Stimulated activated naive CD4-positive, alpha-beta T cell (primary cell): ENCODE results near the gene WDCP.
"Not testable (repeated sequence)": the region's sequence is repeated elsewhere in the genome, so short reads cannot be mapped to it uniquely, and the experiment has no call there.

Experiments
- DNase-seq, 6 experiments: peaks; one replicate each; lab custom pipeline; 2025; lab: John Stamatoyannopoulos, UW

Gene WDCP, protein sequence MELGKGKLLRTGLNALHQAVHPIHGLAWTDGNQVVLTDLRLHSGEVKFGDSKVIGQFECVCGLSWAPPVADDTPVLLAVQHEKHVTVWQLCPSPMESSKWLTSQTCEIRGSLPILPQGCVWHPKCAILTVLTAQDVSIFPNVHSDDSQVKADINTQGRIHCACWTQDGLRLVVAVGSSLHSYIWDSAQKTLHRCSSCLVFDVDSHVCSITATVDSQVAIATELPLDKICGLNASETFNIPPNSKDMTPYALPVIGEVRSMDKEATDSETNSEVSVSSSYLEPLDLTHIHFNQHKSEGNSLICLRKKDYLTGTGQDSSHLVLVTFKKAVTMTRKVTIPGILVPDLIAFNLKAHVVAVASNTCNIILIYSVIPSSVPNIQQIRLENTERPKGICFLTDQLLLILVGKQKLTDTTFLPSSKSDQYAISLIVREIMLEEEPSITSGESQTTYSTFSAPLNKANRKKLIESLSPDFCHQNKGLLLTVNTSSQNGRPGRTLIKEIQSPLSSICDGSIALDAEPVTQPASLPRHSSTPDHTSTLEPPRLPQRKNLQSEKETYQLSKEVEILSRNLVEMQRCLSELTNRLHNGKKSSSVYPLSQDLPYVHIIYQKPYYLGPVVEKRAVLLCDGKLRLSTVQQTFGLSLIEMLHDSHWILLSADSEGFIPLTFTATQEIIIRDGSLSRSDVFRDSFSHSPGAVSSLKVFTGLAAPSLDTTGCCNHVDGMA

DNA sequence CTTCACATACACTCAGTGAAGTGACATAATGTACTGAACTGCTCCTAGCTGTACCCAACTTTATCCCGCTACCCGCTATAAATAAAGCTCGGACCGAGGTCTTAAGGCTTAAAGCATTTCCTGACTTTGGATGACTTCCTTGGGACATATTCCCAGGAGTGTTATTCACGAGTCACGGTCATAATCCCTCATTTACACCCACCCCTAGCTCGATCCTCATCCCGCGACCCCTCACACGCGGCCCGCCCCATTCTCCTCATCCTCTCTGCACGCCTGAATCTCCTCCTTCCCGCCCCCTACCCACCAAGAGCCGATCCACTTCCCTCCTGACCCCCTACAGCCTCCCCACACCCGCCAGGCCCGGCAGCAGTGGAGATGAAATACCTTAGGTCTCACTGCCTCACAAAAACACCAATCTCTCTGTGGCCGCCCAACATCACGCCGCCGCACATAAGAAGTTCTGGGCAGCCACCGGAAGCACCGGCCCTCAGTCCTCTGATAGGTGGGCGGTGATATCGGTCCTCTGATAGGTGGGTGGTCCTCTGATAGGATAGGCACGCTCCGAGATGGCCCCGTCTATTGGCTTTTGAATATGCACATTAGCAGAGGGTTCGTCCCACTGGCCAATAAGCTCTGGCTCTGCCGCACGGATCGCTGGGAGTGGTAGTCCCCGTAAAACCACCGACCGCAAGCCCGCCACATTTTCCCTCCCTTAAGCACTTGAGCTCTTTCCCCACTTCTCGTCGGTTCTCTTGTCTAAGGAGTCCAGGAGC is at the start of gene WDCP:
Gene WDCP (minus strand): TSS at position 462 of the 773 bp plus-strand sequence. CDS start 7,897 bp downstream, outside the sequence.
- peak; percentile 79 to 92 (median 90) for DNase-seq

DNA sequence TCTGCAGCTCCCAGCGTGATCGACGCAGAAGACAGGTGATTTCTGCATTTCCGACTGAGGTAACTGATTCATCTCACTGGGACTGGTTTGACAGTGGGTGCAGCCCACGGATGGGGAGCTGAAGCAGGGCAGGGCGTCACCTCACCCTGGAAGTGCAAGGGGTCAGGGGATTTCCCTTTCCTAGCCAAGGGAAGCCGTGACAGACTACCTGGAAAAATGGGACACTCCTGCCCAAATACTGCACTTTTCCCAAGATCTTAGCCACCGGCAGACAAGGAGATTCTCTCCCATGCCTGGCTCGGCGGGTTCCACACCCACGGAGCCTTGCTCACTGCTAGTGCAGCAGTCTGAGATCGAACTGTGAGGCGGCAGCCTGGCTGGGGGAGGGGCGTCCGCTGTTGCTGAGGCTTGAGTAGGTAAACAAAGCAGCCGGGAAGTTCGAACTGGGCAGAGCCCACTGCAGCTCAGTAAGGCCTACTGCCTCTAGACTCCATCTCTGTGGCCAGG is 48.0 kb upstream of the WDCP start:
- DNase-seq = not testable (repeated sequence)

DNA sequence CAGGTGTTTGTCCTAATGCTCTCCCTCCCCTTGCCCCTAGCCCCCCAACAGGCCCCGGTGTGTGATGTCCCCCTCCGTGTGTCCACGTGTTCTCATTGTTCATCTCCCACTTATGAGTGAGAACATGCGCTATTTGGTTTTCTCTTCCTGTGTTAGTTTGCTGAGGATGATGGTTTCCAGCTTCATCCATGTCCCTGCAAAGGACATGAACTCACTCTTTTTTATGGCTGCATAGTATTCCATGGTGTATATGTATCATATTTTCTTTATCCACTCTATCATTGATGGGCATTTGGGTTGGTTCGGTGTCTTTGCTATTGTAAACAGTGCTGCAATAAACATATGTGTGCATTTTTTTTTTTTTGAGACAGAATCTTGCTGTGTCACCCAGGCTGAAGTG is 46.1 kb upstream of the WDCP start:
- DNase-seq = not testable (repeated sequence)

DNA sequence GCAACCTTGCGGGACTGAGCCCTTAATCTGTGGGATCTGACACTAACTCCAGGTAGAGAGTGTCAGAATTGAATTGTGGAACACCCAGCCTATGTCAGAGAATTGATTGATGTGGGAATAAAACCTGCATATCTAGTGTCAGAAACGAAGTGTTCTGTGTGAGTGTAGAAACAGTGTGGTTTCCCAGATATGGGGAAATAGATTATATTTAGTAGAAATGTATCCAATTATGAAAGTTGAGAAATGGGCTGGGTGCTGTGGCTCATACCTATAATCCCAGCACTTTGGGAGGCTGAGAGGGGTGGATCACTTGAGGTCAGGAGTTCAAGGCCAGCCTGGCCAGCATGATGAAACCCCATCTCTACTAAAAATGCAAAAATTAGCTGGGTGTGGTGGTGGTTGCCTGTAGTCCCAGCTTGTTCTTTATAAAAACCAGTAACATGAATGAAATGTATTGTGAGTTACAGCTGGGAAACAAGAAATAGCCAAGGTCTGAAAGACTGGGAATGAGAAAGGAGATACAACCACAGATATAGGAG is 41.7 kb upstream of the WDCP start:
- DNase-seq = no peak

DNA sequence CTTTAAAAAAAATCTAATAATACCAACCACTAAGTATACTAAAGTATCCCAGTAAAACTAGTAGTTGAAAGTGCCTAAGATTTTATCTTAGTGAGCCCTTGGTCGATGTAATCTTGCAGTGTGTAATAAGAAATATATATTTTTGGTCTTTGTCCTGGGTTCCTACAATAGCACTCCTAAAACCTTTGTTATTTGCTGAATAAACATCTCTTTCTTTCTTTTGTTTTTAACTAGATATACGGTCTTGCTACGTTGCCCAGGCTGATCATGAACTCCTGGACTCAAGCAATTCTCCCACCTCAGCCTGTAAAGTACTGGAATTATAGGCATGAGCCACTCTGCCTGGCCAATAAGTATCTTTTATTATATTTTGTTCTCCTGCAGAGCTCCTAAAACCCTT is 39.8 kb upstream of the WDCP start:
- DNase-seq = no peak

DNA sequence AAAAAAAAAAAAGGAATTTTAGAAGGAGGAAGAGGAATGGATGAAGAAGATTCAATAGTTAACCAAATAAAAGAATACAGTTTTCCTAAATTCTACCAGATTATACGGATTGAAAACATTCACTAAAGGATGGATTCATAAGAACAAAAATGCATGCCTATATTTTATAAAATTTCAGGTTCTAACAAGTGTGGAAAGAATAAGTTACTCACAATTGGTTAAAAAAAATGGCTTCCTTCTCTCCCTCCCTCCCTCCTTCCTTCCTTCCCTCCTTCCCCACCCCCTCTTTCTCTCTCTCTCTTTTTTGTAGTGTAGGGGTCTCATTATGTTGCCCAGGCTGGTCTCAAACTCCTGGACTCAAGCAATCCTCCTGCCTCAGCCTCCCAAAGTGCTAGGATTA is 39.0 kb upstream of the WDCP start:
- no peak for DNase-seq

DNA sequence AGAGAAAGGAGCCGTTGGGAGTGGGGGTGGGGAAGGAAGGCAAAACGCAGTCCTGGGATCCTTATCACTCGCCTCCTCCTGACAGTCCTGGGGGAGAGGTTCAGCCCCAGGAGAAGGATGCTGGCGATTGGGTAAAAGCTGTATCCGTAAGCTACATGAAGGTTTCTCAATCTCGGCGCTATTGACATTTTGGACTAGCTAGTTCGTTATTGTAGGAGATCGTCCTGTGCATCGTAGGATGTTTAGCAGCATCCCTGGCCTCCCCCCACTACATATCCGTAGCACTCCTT is 38.0 kb upstream of the WDCP start:
- DNase-seq = no peak

DNA sequence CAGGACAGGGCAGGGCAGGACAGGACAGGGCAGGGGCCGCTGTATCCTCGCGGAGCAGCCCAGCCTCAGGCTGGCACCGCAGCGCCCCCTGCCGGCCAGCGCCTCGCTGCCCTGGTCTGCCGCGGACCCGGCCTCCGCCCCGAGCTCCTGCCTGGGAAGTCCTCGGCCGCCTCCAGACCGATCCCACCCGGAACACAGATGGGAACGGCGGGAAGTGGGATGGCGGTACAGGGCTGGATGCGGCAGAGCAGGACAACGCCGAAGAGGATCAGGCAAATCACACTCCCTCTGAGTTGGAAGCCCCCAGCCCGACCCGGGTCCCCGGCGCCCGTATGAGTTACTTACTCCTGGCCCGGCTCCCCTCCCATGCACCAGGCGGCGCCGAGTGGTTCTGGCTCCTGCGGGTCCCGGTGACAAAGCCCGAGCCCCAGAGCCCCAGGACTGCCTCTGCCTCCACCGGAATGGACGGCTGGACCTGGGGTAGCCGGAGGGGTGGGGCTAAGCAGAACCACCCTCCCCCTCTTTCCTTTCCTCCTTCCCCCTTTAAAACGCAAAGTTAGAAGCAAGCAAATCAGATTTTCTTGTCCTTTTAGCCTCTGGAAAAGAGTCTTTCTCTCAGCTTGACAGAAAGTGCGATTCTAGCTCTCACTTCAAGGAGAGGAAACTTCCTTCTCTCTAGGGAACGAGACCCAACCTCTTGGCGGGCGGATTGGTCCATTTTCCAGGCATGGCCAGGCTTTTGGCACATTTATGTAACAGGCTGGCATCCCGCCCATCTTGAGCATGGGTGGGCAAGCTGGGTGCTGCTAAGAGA is 37.4 kb upstream of the WDCP start, which contains the start of gene TP53I3:
Gene TP53I3 (minus strand): TSS at position 449 of the 814 bp plus-strand sequence. CDS start 508 bp downstream, outside the sequence.
- peak; percentile 52 to 87 (median 72) for DNase-seq

DNA sequence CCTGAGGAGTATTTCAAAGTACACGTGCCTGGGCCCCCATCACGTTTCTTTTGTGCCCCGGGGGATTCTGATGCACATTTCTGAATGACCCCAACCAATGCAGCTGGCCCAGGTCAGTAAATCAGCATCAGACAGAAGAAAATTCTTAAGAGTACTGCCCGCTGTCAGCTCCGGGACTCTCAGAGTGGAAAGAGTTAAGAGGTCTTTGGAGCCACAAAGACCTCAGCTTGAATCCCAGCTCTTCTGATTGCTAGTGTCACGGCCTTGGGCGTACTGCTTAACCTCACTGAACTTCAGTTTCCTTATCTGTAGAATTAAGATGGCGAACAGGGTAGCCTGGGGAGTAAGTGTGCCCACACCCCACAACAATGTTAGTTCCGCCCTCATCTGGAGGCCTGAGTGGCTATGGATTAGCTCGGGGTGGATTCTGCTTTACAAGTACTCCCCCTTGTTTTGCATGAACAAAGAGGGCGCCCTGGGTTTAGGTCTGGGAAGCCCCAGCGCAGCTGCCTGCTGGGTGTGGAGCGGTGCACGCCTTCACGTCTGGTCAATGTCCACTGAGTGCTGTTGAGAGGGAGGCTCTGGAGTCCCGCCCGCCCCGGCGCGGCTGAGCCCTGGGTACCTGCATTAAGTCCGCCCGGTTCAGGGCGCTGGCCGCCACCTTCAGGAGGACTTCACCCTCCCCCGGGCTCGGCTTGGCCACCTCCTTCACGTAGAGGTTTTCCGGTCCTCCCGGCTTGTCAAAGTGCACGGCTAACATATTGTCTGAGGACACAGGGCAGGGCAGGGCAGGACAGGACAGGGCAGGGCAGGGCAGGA is 36.6 kb upstream of the WDCP start:
- DNase-seq = peak in 4 of 6 experiments; percentile 29 to 59 (median 47)

DNA sequence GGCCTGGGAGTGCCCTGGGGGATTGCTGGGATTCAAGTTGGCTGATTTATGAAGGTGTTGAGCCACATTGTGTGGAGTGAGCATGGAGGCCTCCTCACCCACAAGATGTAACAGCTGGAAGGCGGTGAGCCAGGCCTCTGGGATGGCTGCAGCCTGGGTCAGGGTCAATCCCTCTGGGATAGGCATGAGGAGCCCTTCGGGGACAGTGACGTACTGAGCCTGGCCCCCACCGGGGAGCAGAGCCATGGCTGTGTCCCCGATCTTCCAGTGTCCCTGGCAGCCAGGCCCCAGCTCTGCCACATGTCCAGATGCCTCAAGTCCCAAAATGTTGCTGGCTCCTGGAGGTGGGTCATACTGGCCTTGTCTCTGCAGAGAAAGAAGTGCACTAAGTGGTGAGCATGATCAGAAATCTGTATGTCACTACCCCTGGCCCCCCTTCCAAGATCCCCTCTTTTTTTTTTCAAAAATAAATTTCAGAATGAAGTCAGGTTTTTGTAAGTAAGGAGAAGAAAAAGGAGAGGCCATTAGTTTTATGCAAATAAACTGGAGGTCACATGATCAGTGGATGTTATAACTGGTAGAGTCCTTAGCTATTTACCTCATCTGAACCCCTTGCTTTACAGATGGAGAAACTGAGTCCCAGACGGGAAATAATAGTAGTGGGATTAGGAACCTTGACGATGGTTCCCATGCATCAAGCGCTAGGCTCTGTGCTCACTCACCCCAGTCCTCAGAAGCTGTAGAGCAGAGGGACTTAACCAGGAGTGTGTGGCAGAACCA is 35.8 kb upstream of the WDCP start:
- DNase-seq = no peak

DNA sequence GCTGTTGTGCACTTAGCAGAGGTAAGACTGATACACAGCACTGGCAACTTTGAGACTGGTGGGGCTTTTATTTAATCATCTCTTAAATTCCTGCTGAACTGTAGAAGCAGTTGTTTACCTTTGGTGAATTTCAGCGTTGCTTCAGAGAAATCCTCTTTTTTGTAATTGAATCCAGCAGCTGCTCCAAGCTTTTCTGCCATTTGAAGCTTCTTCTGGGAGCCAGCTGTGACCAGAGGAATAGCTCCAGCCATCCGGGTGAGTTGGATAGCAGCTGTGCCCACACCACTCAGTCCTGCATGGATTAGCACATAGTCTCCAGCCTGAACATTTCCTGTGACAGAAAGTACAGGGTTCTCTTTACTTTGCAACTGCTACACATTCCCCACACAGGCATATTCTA is 33.5 kb upstream of the WDCP start:
- DNase-seq = no peak

DNA sequence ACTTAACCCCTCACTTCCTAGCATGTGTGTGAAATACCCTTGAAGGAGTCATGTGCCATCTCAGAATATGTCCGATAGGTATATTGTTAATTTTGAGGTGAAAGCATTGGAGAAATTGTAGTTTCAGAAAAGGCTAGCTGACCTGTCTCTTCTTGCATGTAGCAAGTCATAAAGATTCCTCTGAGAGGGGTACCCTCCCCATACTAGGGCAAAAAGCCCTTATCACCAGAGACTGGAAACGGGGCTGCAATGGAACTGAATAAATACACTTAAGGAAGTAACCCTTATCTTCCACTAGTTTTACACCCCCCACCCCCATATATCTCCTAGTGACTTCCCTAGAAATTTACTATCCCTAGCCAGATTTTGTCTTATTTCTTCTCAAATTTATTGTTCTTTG is 30.7 kb upstream of the WDCP start:
- DNase-seq = no peak

DNA sequence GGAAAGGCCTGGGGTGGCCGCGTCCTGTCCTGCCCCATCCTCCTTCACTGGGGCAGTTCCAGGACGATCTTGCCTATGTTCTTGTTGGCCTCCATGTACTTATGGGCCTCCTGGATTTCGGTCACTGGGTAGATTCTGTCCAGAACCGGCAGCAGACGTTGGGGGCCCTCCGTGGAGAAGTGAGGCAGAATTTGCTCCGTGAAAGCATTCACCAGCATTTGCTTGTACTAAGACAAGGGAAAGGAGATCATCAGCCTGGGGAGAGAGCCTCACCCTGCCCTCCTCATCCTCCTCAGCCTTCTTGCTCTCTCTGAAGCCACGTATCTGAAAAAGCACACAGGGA is 30.3 kb upstream of the WDCP start:
- DNase-seq = peak in 1 of 6 experiments; percentile 13

DNA sequence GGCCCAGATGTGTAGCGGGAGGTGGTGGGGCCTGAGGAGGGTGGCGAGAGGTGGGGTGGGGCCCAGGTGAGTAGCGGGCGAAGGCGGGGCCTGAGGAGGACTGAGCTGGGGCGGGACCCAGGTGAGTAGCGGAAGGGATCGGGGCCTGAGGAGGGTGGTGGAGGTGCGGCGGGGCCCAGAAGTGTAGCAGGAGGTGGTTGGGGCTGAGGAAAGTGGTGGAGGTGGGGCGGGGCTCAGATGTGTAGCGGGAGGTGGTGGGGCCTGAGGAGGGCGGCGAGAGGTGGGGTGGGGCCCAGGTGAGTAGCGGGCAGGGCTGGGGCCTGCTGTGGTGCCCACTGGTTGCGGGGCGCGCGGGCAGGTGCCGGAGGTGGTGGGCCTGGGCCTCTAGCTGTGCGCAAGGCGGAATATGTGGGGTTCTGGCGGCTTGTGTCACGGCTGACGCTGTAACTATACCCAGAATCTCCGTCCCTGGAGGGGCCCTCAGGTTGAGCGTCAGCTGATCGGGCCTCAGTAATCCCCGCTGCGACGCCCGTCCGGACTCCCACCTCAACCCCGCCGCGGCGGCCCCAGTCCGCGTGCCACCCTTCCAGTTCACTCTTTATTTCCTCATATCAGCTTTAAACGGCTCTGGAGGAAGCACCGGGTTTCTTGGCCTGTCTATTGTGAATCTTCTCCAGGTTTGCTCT is 29.8 kb upstream of the WDCP start:
- DNase-seq = no peak

DNA sequence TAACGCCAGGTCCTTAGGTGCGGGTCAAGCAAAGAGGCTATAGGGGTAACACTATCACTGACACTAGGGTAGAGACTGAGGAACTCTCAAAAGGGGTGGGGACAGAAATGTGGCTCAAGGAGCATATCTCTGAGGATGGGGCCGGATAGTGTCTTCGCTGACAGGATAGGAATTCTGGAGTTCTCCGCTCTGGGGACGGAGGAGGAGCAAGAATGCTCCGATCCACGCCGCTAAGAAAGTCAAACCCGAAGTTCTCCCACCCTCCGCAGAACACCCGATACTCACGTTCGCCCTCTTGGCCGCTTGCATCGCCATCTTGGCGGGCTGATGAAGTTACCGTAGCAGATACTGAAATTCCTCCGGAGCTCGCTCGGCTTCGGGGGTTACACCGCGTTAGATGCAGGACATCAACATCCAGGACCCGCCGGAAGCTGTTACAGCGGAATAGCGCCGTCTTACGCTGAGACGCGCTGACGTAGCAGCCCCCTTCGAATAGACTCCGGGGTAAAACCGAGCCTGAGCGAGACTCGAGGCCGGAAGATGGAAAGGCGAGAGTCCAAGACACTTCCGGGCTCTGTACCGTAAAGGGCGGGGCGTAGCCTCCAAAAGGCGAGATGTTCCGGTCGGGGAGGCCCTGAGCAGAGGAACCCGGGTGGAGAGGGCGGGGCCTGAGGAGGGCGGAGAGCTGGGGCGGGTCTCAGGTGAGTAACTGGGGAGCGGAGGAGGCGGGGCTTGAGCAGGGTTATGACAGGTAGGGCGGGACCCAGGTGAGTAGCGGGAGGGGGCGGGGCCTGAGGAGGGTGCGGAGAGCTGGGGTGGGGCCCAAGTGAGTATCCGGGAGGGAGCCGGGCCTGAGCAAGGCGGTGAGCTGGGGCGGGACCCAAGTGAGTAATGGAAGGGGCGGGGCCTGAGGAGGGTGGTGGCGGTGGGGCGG is 29.0 kb upstream of the WDCP start, which contains the start of gene SF3B6:
Gene SF3B6 (minus strand): TSS at position 412 of the 934 bp plus-strand sequence. CDS start 97 bp downstream, at position 315.
- peak; percentile 98 to 100 (median 100) for DNase-seq

DNA sequence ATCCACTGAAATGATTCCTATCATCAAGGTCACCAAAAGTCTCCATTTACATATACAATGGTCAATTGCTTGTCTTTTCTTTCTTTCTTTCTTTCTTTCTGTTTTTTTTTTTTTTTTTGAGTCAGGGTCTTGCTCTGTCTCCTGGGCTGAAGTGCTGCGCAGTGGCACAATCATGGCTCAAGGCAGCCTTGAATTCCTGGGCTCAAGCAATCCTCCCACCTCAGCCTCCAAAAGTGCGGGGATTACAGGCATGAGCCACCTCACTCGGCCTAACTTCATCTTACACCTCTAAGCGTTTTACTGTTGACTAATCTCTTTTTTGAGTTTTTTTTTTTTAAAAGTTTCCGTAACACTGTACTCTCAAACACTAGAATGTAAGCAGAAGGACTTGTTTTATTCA is 28.1 kb upstream of the WDCP start:
- DNase-seq = no peak

DNA sequence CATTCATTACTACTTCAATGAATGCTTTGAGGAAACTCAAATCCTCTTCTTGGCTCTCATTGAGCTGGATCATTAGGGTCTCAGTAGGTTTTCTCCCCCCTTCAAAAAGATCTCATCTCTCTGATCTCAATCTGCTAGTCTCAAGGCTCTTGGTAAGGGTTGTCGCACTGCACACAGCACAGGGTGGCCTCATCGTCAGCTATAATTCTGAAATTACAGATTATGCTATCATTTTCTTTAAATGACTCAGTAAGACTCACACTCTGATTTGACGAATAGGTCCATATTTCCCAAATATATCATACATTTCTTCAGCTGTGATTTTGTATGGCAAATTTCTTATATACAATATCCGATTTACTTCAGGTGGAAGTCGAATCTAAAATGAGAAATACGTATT is 26.6 kb upstream of the WDCP start:
- no peak for DNase-seq

DNA sequence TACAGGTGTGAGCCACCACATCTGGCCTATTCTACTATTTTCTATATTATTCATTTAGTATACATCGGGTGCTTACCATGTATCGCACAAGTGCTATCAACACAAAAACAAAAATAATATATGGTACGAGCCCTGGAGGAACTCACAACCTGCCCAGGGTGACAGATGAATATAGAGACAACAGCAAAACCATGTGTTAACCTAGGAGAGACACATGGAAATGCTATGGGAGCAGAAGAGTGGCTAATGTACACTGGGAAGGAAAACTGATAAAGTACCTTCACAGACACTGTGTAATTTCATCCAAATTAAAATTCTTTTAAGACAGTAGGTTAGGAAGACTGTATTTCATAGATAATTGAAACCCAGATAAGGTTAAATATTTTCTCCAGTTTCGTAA is 25.1 kb upstream of the WDCP start:
- DNase-seq = no peak
